ENCODE results near the gene ZCCHC18.
"Not testable (repeated sequence)": the region's sequence is repeated elsewhere in the genome, so short reads cannot be mapped to it uniquely, and the experiment has no call there.

- TF ChIP-seq CSRNP3 (CRISPR knock-in tag; IDR thresholded peaks at IDR 0.05); ISL1 (CRISPR knock-in tag; IDR thresholded peaks at IDR 0.05); ZFP3 (CRISPR knock-in tag; IDR thresholded peaks at IDR 0.05); SNAI2 (CRISPR knock-in tag; IDR thresholded peaks at IDR 0.05); ZFP30 (CRISPR knock-in tag; IDR thresholded peaks at IDR 0.05); PATZ1 (CRISPR knock-in tag; IDR thresholded peaks at IDR 0.05; ENCODE audit: borderline replicate concordance); TCF4 (CRISPR knock-in tag; IDR thresholded peaks at IDR 0.05; ENCODE audit: borderline replicate concordance); ZNF70 (CRISPR knock-in tag; IDR thresholded peaks at IDR 0.05); CREB5 (CRISPR knock-in tag; IDR thresholded peaks at IDR 0.05; ENCODE audit: low read depth); ARNTL (CRISPR knock-in tag; IDR thresholded peaks at IDR 0.05; ENCODE audit: borderline replicate concordance, low read depth); CSDC2 (CRISPR knock-in tag; IDR thresholded peaks at IDR 0.05): not testable (repeated sequence)
These were observed 1.7 kb upstream of the ZCCHC18 start for GRCh38 chrX:104110491-104111240.

Data from SK-N-SH treated with all-trans-retinoic acid at 6 μM for 48 hours (cell line).